HCT116 (cell line): ENCODE data around the gene CHCT1. TPM values are rescaled to one million over a fixed set of nuclear protein-coding genes. Genes with fewer than 3 reads are reported as not detected.
A peak's percentile ranks its signal among the peaks of the same experiment; 100 is the strongest.

Experiments
- ATAC-seq: fragments of 200-7000 bp; cut with Tn5 transposase; 2 replicates; pipeline ENCODE4 v1.9.1; 2020; ENCODE audit warnings: mild to moderate bottlenecking, moderate library complexity
- BruUV-seq: library from RNA; stranded (reverse); fragments of 400-500 nt; replicated peaks from 2 replicates; lab custom pipeline; 2021; lab: Mats Ljungman, UMichigan
- CTCF ChIA-PET: fragments of 300-600 bp; sonication (Branson Sonifier 250); formaldehyde crosslinking; loops from one replicate; lab custom pipeline; 2021; ENCODE audit warnings: antibody characterized with exemption; lab: Charles Lee
- POLR2A ChIA-PET: fragments of 300-600, 350-600 bp; sonication (Branson Sonifier 250); formaldehyde crosslinking; loops from one replicate; lab custom pipeline; 2021; ENCODE audit warnings: antibody characterized with exemption; lab: Charles Lee
- RAD21 ChIA-PET, 2 experiments: fragments of 300-600 bp; sonication (Branson Sonifier 250); formaldehyde crosslinking; loops; one replicate each; lab custom pipeline; 2023; ENCODE audit warnings: low total read pairs in 2 of 2; ENCODE audit not compliant: uncharacterized antibody in 2 of 2, unreplicated experiment in 2 of 2, low non-redundant PET in 1 of 2; lab: Charles Lee
- DNase-seq: peaks from one replicate; pipeline ENCODE4 v3.0.0-alpha.2; 2010; ENCODE audit warnings: low read depth, low spot score
- H2AFZ ChIP-seq: fragments of 200-600 bp; shearing (Covaris generic), sonication (generic); 2 replicates; pipeline ENCODE4 v1.6.1; 2017; ENCODE audit warnings: low read depth, mixed run types, mixed read lengths, antibody characterized with exemption, low read length; ENCODE audit not compliant: poor library complexity, severe bottlenecking
- H3K27ac ChIP-seq: 2 replicates; pipeline ENCODE4 v1.5.1; 2012; ENCODE audit warnings: low read depth, low read length
- H3K27me3 ChIP-seq: fragments of 200-600 bp; sonication (generic); 2 replicates; pipeline ENCODE4 v1.6.1; 2016; ENCODE audit warnings: mixed run types, low read length, mixed read lengths; ENCODE audit not compliant: insufficient read depth
- H3K36me3 ChIP-seq, 2 experiments: fragments of 200-500 bp in 1 of 2; fragments of 200-600 bp in 1 of 2; sonication (Bioruptor generic) in 1 of 2; sonication (generic) in 1 of 2; 2 replicates each; pipeline versions ENCODE4 v1.5.1 to v1.6.1; 2014 to 2016; ENCODE audit warnings: low read length in 2 of 2, inconsistent platforms in 1 of 2, mixed read lengths in 1 of 2, mixed run types in 1 of 2; ENCODE audit not compliant: insufficient read depth in 2 of 2, control insufficient read depth in 1 of 2
- H3K4me1 ChIP-seq, 2 experiments: fragments of 200-600 bp in 1 of 2; sonication (generic) in 1 of 2; 2 replicates each; pipeline versions ENCODE4 v1.5.1 to v1.6.1; 2012 to 2017; ENCODE audit warnings: low read length in 2 of 2, inconsistent platforms in 1 of 2, mild to moderate bottlenecking in 1 of 2, mixed read lengths in 1 of 2, mixed run types in 1 of 2, moderate library complexity in 1 of 2; ENCODE audit not compliant: insufficient read depth in 2 of 2, control insufficient read depth in 1 of 2
- H3K4me2 ChIP-seq: fragments of 200-600 bp; sonication (generic); 2 replicates; pipeline ENCODE4 v1.6.1; 2017; ENCODE audit warnings: mixed run types, low read length, mixed read lengths
- H3K4me3 ChIP-seq, 2 experiments: fragments of 200-600 bp in 1 of 2; sonication (generic) in 1 of 2; replicated peaks in 1 of 2; 2 replicates each; pipeline ENCODE4 v1.5.1; 2011 to 2016; ENCODE audit warnings: low read length in 2 of 2, control low read depth in 1 of 2, low read depth in 1 of 2, mild to moderate bottlenecking in 1 of 2, mixed read lengths in 1 of 2, mixed run types in 1 of 2
- H3K79me2 ChIP-seq: fragments of 200-600 bp; sonication (generic); 2 replicates; pipeline ENCODE4 v1.6.1; 2017; ENCODE audit warnings: mild to moderate bottlenecking, mixed run types, low read length, moderate library complexity, mixed read lengths; ENCODE audit not compliant: insufficient read depth
- H3K9ac ChIP-seq: fragments of 200-600 bp; sonication (generic); 2 replicates; pipeline ENCODE4 v1.6.1; 2016; ENCODE audit warnings: low read length, mixed read lengths
- H3K9me2 ChIP-seq: fragments of 200-600 bp; sonication (generic), shearing (Covaris generic); 2 replicates; pipeline ENCODE4 v1.6.1; 2017; ENCODE audit warnings: mixed run types, mild to moderate bottlenecking, moderate library complexity; ENCODE audit not compliant: insufficient read depth
- H3K9me3 ChIP-seq, 2 experiments: fragments of 200-500 bp in 1 of 2; fragments of 200-600 bp in 1 of 2; sonication (Bioruptor generic) in 1 of 2; sonication (generic) in 1 of 2; 2 replicates each; pipeline ENCODE4 v1.6.1; 2014 to 2017; ENCODE audit warnings: low read length in 2 of 2, mixed read lengths in 2 of 2, inconsistent platforms in 1 of 2, low read depth in 1 of 2, mild to moderate bottlenecking in 1 of 2, mixed run types in 1 of 2, moderate library complexity in 1 of 2; ENCODE audit not compliant: control insufficient read depth in 1 of 2, insufficient read depth in 1 of 2
- H4K20me1 ChIP-seq: fragments of 200-600 bp; sonication (generic), shearing (Covaris generic); 2 replicates; pipeline ENCODE4 v1.6.1; 2017; ENCODE audit warnings: mixed run types, mild to moderate bottlenecking, moderate library complexity; ENCODE audit not compliant: insufficient read depth
- CEBPB ChIP-seq: IDR thresholded peaks from 2 replicates; pipeline ENCODE4 v1.6.1; 2012; ENCODE audit warnings: low read depth
- CTCF ChIP-seq, 3 experiments: fragments of 200-600 bp in 1 of 3; sonication (generic) in 1 of 3; IDR thresholded peaks in 2 of 3; conservative IDR thresholded peaks in 1 of 3; 2 replicates each; pipeline ENCODE4 v1.5.1; 2012 to 2017; ENCODE audit warnings: low read depth in 2 of 3, low read length in 2 of 3, antibody characterized with exemption in 1 of 3, borderline replicate concordance in 1 of 3, control low read depth in 1 of 3, mild to moderate bottlenecking in 1 of 3, mixed read lengths in 1 of 3, mixed run types in 1 of 3, moderate library complexity in 1 of 3; ENCODE audit not compliant: insufficient read depth in 1 of 3
- ELF1 ChIP-seq: IDR thresholded peaks from 2 replicates; pipeline ENCODE4 v1.6.1; 2012; ENCODE audit warnings: low read depth, borderline replicate concordance
- EZH2 ChIP-seq: fragments of 200-600 bp; sonication (generic); IDR thresholded peaks from 2 replicates; pipeline ENCODE4 v1.6.1; 2017; ENCODE audit warnings: antibody characterized with exemption, mixed run types
- EZH2phosphoT487 ChIP-seq: fragments of 200-600 bp; IDR thresholded peaks from 2 replicates; pipeline ENCODE4 v1.6.1; 2018; ENCODE audit warnings: antibody characterized with exemption, borderline replicate concordance
- JUND ChIP-seq: IDR thresholded peaks from 2 replicates; pipeline ENCODE4 v1.6.1; 2012
- MAX ChIP-seq: IDR thresholded peaks from 2 replicates; pipeline ENCODE4 v1.6.1; 2012
- POLR2A ChIP-seq: IDR thresholded peaks from 2 replicates; pipeline ENCODE4 v1.7.0; 2011; ENCODE audit warnings: borderline replicate concordance; ENCODE audit not compliant: insufficient read depth, insufficient read length; ENCODE audit errors: extremely low read depth
- RAD21 ChIP-seq: IDR thresholded peaks from 2 replicates; pipeline ENCODE4 v1.6.1; 2012; ENCODE audit warnings: low read depth, mild to moderate bottlenecking
- TCF7L2 ChIP-seq: IDR thresholded peaks from 2 replicates; pipeline ENCODE4 v1.7.0; 2011; ENCODE audit warnings: borderline replicate concordance, inconsistent platforms; ENCODE audit not compliant: insufficient read depth, insufficient read length; ENCODE audit errors: extremely low read depth
- ZBTB33 ChIP-seq: IDR thresholded peaks from 2 replicates; pipeline ENCODE4 v1.6.1; 2011; ENCODE audit warnings: mild to moderate bottlenecking, low read length, moderate library complexity; ENCODE audit not compliant: insufficient replicate concordance; ENCODE audit errors: extremely low read depth
- ZFX ChIP-seq: fragments of 450-650 bp; IDR thresholded peaks from 2 replicates; pipeline ENCODE4 v1.6.1; 2017
- ZNF274 ChIP-seq: fragments of 200-500 bp; sonication (Bioruptor generic); IDR thresholded peaks from 2 replicates; pipeline ENCODE4 v1.6.1; 2014; ENCODE audit warnings: mild to moderate bottlenecking, low read depth, low read length, inconsistent platforms
- intact Hi-C: fragments of 100-400 bp; cut with micrococcal nuclease; formaldehyde crosslinking; loops from 2 replicates; pipeline ENCODE4 v1.10.0; 2022
- total RNA-seq: library from RNA; stranded (reverse); gene quantifications from one replicate; pipeline ENCODE4 v1.2.1, GENCODE V29; 2021; ENCODE audit not compliant: unreplicated experiment

Gene CHCT1
- total RNA-seq, 1 experiment from 2014 or later: not detected

GRCh38 chr17:60447375-60447774 lies 25.1 kb downstream of the CHCT1 start:
- DNase-seq: no peak
- Histone ChIP-seq H3K9ac (no peak overlapping the region), H3K79me2 (no peaks in the 10 kb centered on the region), H3K9me2 (no peaks in the 10 kb centered on the region), H3K27me3 (no peaks in the 10 kb centered on the region), H3K4me2 (no peak overlapping the region), H3K27ac (no peak overlapping the region), H3K4me3 (no peak overlapping the region), H3K4me1 (peaks cover 0 to 4% of the 10 kb centered on the region in 2 experiments; a peak in 1 of 4 replicates), H2AFZ (no peak overlapping the region), H4K20me1 (no peaks in the 10 kb centered on the region), H3K9me3 (no peaks in the 10 kb centered on the region)
- POLR2A ChIA-PET: no interaction called here
- BruUV-seq: TSS peak; percentile 26
- CTCF ChIA-PET: no interaction called here
- intact Hi-C loops: no loop called here
- ATAC-seq: no peak
- RAD21 ChIA-PET: no interaction called here
- TF ChIP-seq POLR2A (no peak), MAX (no peak)
- TF ChIP-seq, all 23 proteins: peak for 0
- peaks cover 10 to 26% of the 10 kb centered on the region in 2 experiments; a peak in 3 of 4 replicates for H3K36me3 ChIP-seq

- no peak for ATAC-seq
- RAD21 ChIA-PET: no interaction called here
Measured at GRCh38 chr17:60451071-60451470, 28.8 kb downstream of the CHCT1 start.

More at GRCh38 chr17:60451071-60451470, 28.8 kb downstream of the CHCT1 start:
- Histone ChIP-seq H3K79me2 (no peaks in the 10 kb centered on the region), H3K4me1 (no peaks in the 10 kb centered on the region), H3K4me3 (no peak overlapping the region), H3K4me2 (no peak overlapping the region), H2AFZ (no peak overlapping the region), H3K36me3 (peaks cover 16 to 51% of the 10 kb centered on the region in 2 experiments; a peak in 3 of 4 replicates), H3K27me3 (no peaks in the 10 kb centered on the region), H3K9ac (no peak overlapping the region), H3K9me3 (no peaks in the 10 kb centered on the region), H4K20me1 (no peaks in the 10 kb centered on the region), H3K9me2 (no peaks in the 10 kb centered on the region), H3K27ac (no peak overlapping the region)
- ChIA-PET POLR2A (no interaction called here), CTCF (no interaction called here)
- TF ChIP-seq POLR2A (no peak), JUND (no peak), ELF1 (no peak), CEBPB (no peak), ZNF274 (no peak), CTCF (IDR thresholded peaks at IDR 0.05 in 2 of 3, conservative IDR thresholded peaks at IDR 0.05 in 1 of 3; ENCODE audit: borderline replicate concordance in 1 of 3, insufficient read depth in 1 of 3, low read depth in 2 of 3, low read length in 2 of 3) (no peak), TCF7L2 (no peak), ZFX (no peak), ZBTB33 (no peak), EZH2 (no peak), RAD21 (no peak), MAX (no peak), EZH2phosphoT487 (no peak)
- DNase-seq: no peak
- BruUV-seq: no TSS peak
- intact Hi-C loops: no loop called here
